ENCODE measurements around the gene PTMA.

- no peak for TF ChIP-seq EZH2 (IDR thresholded peaks at IDR 0.05; ENCODE audit: low read length, unreplicated experiment)
- no peak for TF ChIP-seq CTCF (conservative IDR thresholded peaks at IDR 0.05; ENCODE audit: low read depth, low read length)
Observed at GRCh38 chr2:231718799-231719198, 10.5 kb downstream of the PTMA start.
